Transverse colon (tissue), 4 donors: Measurements from ENCODE around the gene PRKAR1B.

ENCODE experiments used
- POLR2A ChIP-seq: fragments of 450-650 bp; IDR thresholded peaks from one replicate; pipeline ENCODE4 v1.6.1; 2016; ENCODE audit warnings: antibody characterized with exemption, mild to moderate bottlenecking, moderate library complexity
- POLR2AphosphoS5 ChIP-seq, 3 donors: sonication (generic); formaldehyde crosslinking; IDR thresholded peaks; one replicate each; pipeline ENCODE4 v1.6.1; 2016; ENCODE audit warnings: antibody characterized with exemption in 3 of 3
- TF ChIP-seq, protein P1 (sequence below), 5 experiments: fragments of 200-600 bp in 3 of 5; fragments of 450-650 bp in 2 of 5; sonication (generic) in 3 of 5; IDR thresholded peaks; 1 replicate in 2 of 5; 2 replicates in 3 of 5; pipeline ENCODE4 v1.5.1; 2016 to 2017; ENCODE audit warnings: antibody characterized with exemption in 5 of 5, inconsistent platforms in 3 of 5, mild to moderate bottlenecking in 2 of 5, moderate library complexity in 1 of 5

DNA sequence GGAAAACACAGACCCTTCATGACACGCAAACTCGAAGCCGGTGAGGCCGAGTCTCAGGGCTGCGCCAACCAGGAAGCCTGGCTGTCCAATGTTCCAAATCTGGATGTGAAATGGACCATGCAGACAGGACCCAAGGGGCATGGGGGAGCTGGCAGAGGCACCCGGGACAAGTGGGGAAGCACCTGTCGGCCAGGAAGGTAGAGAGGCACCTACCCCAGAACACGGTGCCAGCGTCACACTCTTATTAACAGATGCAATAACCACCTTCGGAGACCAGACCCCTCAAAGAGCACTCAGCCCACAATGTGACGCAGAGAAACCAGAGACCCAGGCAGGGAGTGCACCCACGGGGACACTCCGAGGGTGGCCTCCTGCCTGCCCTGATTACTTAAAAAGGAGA, 119.1 kb downstream of the PRKAR1B start:
- TF ChIP-seq POLR2A (no peak), POLR2AphosphoS5 (IDR thresholded peaks at IDR 0.05) (no peak)
- TF ChIP-seq, protein P1, sequence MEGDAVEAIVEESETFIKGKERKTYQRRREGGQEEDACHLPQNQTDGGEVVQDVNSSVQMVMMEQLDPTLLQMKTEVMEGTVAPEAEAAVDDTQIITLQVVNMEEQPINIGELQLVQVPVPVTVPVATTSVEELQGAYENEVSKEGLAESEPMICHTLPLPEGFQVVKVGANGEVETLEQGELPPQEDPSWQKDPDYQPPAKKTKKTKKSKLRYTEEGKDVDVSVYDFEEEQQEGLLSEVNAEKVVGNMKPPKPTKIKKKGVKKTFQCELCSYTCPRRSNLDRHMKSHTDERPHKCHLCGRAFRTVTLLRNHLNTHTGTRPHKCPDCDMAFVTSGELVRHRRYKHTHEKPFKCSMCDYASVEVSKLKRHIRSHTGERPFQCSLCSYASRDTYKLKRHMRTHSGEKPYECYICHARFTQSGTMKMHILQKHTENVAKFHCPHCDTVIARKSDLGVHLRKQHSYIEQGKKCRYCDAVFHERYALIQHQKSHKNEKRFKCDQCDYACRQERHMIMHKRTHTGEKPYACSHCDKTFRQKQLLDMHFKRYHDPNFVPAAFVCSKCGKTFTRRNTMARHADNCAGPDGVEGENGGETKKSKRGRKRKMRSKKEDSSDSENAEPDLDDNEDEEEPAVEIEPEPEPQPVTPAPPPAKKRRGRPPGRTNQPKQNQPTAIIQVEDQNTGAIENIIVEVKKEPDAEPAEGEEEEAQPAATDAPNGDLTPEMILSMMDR (IDR thresholded peaks at IDR 0.05) = no peak
